H9 (cell line): ENCODE data around the gene SLC2A1. TPM values are rescaled to one million over a fixed set of nuclear protein-coding genes. Genes with fewer than 3 reads are reported as not detected.

Experiments used
- DNase-seq: peaks from one replicate; pipeline ENCODE4 v3.0.0-alpha.2; 2017
- H2AFZ ChIP-seq: one replicate; pipeline ENCODE4 v1.6.1; 2013; ENCODE audit warnings: mild to moderate bottlenecking, low read length, control low read depth, moderate library complexity
- H2AK5ac ChIP-seq: 2 replicates; pipeline ENCODE4 v1.6.1; 2013; ENCODE audit warnings: low read length, control low read depth, mixed read lengths; ENCODE audit not compliant: insufficient read length
- H2BK120ac ChIP-seq: one replicate; pipeline ENCODE4 v1.6.1; 2013; ENCODE audit warnings: low read depth, mild to moderate bottlenecking, low read length, control low read depth, inconsistent platforms; ENCODE audit not compliant: poor library complexity, severe bottlenecking
- H2BK12ac ChIP-seq: 2 replicates; pipeline ENCODE4 v1.6.1; 2013; ENCODE audit warnings: low read length, control low read depth, mixed read lengths, low read depth; ENCODE audit not compliant: insufficient read length
- H2BK15ac ChIP-seq: 2 replicates; pipeline ENCODE4 v1.6.1; 2013; ENCODE audit warnings: low read depth, low read length, control low read depth
- H2BK20ac ChIP-seq: one replicate; pipeline ENCODE4 v1.6.1; 2013; ENCODE audit warnings: low read depth, mild to moderate bottlenecking, low read length, control low read depth, inconsistent platforms; ENCODE audit not compliant: poor library complexity, severe bottlenecking
- H2BK5ac ChIP-seq: 2 replicates; pipeline ENCODE4 v1.6.1; 2013; ENCODE audit warnings: low read length, control low read depth, mixed read lengths; ENCODE audit not compliant: insufficient read length
- H3K14ac ChIP-seq: 2 replicates; pipeline ENCODE4 v1.6.1; 2013; ENCODE audit warnings: low read length, control low read depth; ENCODE audit not compliant: insufficient read depth
- H3K18ac ChIP-seq: 2 replicates; pipeline ENCODE4 v1.6.1; 2013; ENCODE audit warnings: low read depth, mild to moderate bottlenecking, mixed read lengths, low read length, control low read depth; ENCODE audit not compliant: insufficient read length
- H3K23ac ChIP-seq: 2 replicates; pipeline ENCODE4 v1.6.1; 2013; ENCODE audit warnings: low read length, control low read depth, mixed read lengths, low read depth; ENCODE audit not compliant: insufficient read length
- H3K23me2 ChIP-seq: 2 replicates; pipeline ENCODE4 v1.6.1; 2013; ENCODE audit warnings: low read depth, mild to moderate bottlenecking, mixed read lengths, low read length, control low read depth; ENCODE audit not compliant: insufficient read length, poor library complexity, severe bottlenecking
- H3K27ac ChIP-seq: 2 replicates; pipeline ENCODE4 v1.5.1; 2013; ENCODE audit warnings: low read length, control low read depth, mixed read lengths, low read depth; ENCODE audit not compliant: insufficient read length
- H3K27me3 ChIP-seq: 2 replicates; pipeline ENCODE4 v1.6.1; 2013; ENCODE audit warnings: low read length, control low read depth, inconsistent platforms; ENCODE audit not compliant: insufficient read depth
- H3K4ac ChIP-seq: 2 replicates; pipeline ENCODE4 v1.6.1; 2013; ENCODE audit warnings: low read depth, mild to moderate bottlenecking, control low read depth, inconsistent platforms, low read length, moderate library complexity
- H3K4me1 ChIP-seq: 2 replicates; pipeline ENCODE4 v1.6.1; 2013; ENCODE audit warnings: low read length, control low read depth, inconsistent platforms; ENCODE audit not compliant: insufficient read depth
- H3K4me2 ChIP-seq: 2 replicates; pipeline ENCODE4 v1.6.1; 2013; ENCODE audit warnings: low read length, control low read depth, mixed read lengths; ENCODE audit not compliant: insufficient read length, insufficient read depth
- H3K56ac ChIP-seq: 2 replicates; pipeline ENCODE4 v1.6.1; 2013; ENCODE audit warnings: low read depth, mild to moderate bottlenecking, mixed read lengths, low read length, control low read depth; ENCODE audit not compliant: insufficient read length
- H3K79me1 ChIP-seq: 2 replicates; pipeline ENCODE4 v1.6.1; 2013; ENCODE audit warnings: low read depth, mild to moderate bottlenecking, moderate library complexity, low read length, control low read depth, inconsistent platforms; ENCODE audit not compliant: insufficient read depth, poor library complexity, severe bottlenecking
- H3K79me2 ChIP-seq: 2 replicates; pipeline ENCODE4 v1.6.1; 2013; ENCODE audit warnings: low read length, control low read depth, inconsistent platforms; ENCODE audit not compliant: insufficient read depth
- H3K9ac ChIP-seq: 2 replicates; pipeline ENCODE4 v1.6.1; 2013; ENCODE audit warnings: low read length, control low read depth, mixed read lengths; ENCODE audit not compliant: insufficient read length; ENCODE audit errors: extremely low read depth
- H3K9me3 ChIP-seq: one replicate; pipeline ENCODE4 v1.6.1; 2013; ENCODE audit warnings: low read depth, low read length, inconsistent platforms; ENCODE audit not compliant: control insufficient read depth
- H3T11ph ChIP-seq: one replicate; pipeline ENCODE4 v1.6.1; 2013; ENCODE audit warnings: mild to moderate bottlenecking, low read length, control low read depth, inconsistent platforms
- H4K20me1 ChIP-seq: one replicate; pipeline ENCODE4 v1.6.1; 2013; ENCODE audit not compliant: control insufficient read depth, insufficient read length, insufficient read depth
- H4K5ac ChIP-seq: 2 replicates; pipeline ENCODE4 v1.6.1; 2013; ENCODE audit warnings: low read depth, mild to moderate bottlenecking, mixed read lengths, low read length, control low read depth; ENCODE audit not compliant: insufficient read length
- H4K8ac ChIP-seq: replicated peaks from 2 replicates; pipeline ENCODE4 v1.6.1; 2013; ENCODE audit warnings: low read length, control low read depth, mixed read lengths, low read depth; ENCODE audit not compliant: insufficient read length
- H4K91ac ChIP-seq: 2 replicates; pipeline ENCODE4 v1.6.1; 2013; ENCODE audit warnings: low read depth, mild to moderate bottlenecking, moderate library complexity, mixed read lengths, low read length, control low read depth; ENCODE audit not compliant: insufficient read length
- H3K27ac Mint-ChIP-seq, 3 experiments: 2 replicates in 2 of 3; 3 replicates in 1 of 3; pipeline ENCODE4 v1.8.0; 2020 to 2021; ENCODE audit warnings: mixed read lengths in 3 of 3, mild to moderate bottlenecking in 1 of 3, moderate library complexity in 1 of 3
- H3K27me3 Mint-ChIP-seq: 2 replicates; pipeline ENCODE4 v1.8.0; 2021; ENCODE audit warnings: low read depth, mild to moderate bottlenecking, moderate library complexity, mixed read lengths
- H3K36me3 Mint-ChIP-seq, 3 experiments: 2 replicates in 2 of 3; 3 replicates in 1 of 3; pipeline ENCODE4 v1.8.0; 2020 to 2021; ENCODE audit warnings: low read depth in 3 of 3, mixed read lengths in 3 of 3; ENCODE audit not compliant: insufficient read depth in 1 of 3
- H3K4me1 Mint-ChIP-seq, 2 experiments: 2 replicates each; pipeline ENCODE4 v1.8.0; 2020; ENCODE audit warnings: mixed read lengths in 2 of 2
- H3K4me3 Mint-ChIP-seq, 2 experiments: 2 replicates in 1 of 2; 3 replicates in 1 of 2; pipeline ENCODE4 v1.8.0; 2020 to 2021; ENCODE audit warnings: mild to moderate bottlenecking in 2 of 2, mixed read lengths in 2 of 2, moderate library complexity in 1 of 2
- H3K9me3 Mint-ChIP-seq, 2 experiments: 2 replicates in 1 of 2; 3 replicates in 1 of 2; pipeline ENCODE4 v1.8.0; 2020; ENCODE audit warnings: mild to moderate bottlenecking in 2 of 2, mixed read lengths in 2 of 2, moderate library complexity in 1 of 2
- WGBS: extraction: QIAGEN DNeasy Blood & Tissue Kit; methylation state at CpG from one replicate; pipeline ENCODE4 v1.1.7; 2013; ENCODE audit warnings: missing lambda C conversion rate, low lambda C conversion rate, mixed read lengths; ENCODE audit not compliant: insufficient read length; ENCODE audit errors: extremely low coverage; 5-methylcytosine and 5-hydroxymethylcytosine counted together
- total RNA-seq: library from RNA; stranded (reverse); gene quantifications from 2 replicates; pipeline ENCODE4 v1.2.1, GENCODE V29; 2021
- TF ChIP-seq, protein P1 (sequence below): fragments of 200-600 bp; sonication (generic); conservative IDR thresholded peaks from 3 replicates; pipeline ENCODE4 v1.8.0; 2021; ENCODE audit warnings: antibody characterized with exemption, mild to moderate bottlenecking

Gene SLC2A1
- total RNA-seq, 1 experiment from 2014 or later, result 186 TPM

DNA sequence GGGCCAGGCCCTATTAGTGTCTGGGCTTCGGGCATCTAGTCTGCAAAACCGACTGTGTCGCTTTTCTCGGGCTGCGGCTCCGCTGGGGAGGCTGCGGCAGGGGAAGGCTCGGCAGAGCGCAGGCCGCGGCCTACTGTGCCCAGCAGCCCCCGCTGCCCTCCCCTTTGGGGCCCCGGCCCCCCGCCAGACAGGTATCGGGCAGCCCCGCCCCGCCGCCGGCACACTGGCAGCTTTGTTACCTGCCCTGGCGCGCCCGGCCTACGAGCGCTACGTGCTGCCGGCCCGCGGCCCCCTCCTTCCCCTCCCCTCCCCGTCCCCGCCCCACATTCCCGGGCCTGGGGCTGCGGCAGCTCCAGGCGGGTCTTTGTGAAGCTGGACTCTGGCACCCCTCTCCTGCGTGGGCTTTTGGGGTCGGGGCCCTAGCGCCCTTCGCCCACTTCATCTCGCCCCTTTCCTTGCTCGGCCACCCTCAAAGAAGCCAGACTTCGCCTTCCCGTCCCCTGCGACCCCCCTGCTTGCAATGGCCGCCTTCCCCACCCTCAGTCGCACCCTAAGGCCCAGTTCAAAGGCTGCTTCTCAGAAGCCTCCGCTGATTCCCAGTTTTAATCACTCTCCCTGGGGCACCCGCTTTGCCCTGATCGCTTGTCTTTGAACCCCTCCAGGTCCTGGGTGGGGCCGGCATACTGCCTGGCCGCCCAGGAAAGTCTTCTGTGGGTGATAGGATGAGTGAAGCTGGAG lies 48.9 kb upstream of the SLC2A1 start:
- H2BK120ac ChIP-seq, result peak overlapping the region; percentile 97
- no peaks in the 10 kb centered on the region for H4K20me1 ChIP-seq
- peak overlapping the region; percentile 98 for H3K18ac ChIP-seq
- Mint-ChIP-seq H3K4me3 (peak overlapping the region; percentile 57 to 73), H3K27ac (peak overlapping the region; percentile 99 to 100 (median 100)), H3K9me3 (no peaks in the 10 kb centered on the region), H3K36me3 (peaks cover 0 to 1% (median 0%) of the 10 kb centered on the region in 3 experiments; a peak in 1 of 7 replicates), H3K4me1 (peaks cover 58% of the 10 kb centered on the region in 2 experiments), H3K27me3 (no peaks in the 10 kb centered on the region)
- H3K9ac ChIP-seq, result peak overlapping the region; percentile 71
- peak overlapping the region; percentile 59 for H3K56ac ChIP-seq
- peak overlapping the region; percentile 74 for H3T11ph ChIP-seq
- H3K9me3 ChIP-seq, result no peaks in the 10 kb centered on the region
- peak overlapping the region; percentile 32 for H2BK20ac ChIP-seq
- H3K27me3 ChIP-seq, result no peaks in the 10 kb centered on the region
- H3K4ac ChIP-seq, result peak overlapping the region; percentile 99
- WGBS, result no CpG with 5 or more reads among the region's 49 CpGs
- H3K14ac ChIP-seq, result peak overlapping the region; percentile 98
- H2BK15ac ChIP-seq, result peak overlapping the region; percentile 9; the same call in 1 of the 2 replicates
- no peaks in the 10 kb centered on the region for H3K79me1 ChIP-seq
- peak overlapping the region; percentile 26 for H3K4me2 ChIP-seq
- H2BK5ac ChIP-seq, result peak overlapping the region; percentile 93
- H3K23me2 ChIP-seq, result peaks cover 6% of the 10 kb centered on the region
- peak overlapping the region; percentile 75 for H2AK5ac ChIP-seq
- peaks cover 10% of the 10 kb centered on the region; the same call in 1 of the 2 replicates for H3K4me1 ChIP-seq
- H3K23ac ChIP-seq, result no peak overlapping the region
- peak overlapping the region; percentile 99 for H4K91ac ChIP-seq
- H4K8ac ChIP-seq, result no peak overlapping the region
- H4K5ac ChIP-seq, result peak overlapping the region; percentile 98
- peak overlapping the region; percentile 99 for H2BK12ac ChIP-seq
- peak; percentile 92 for DNase-seq
- H3K27ac ChIP-seq, result peak overlapping the region; percentile 99
- no peaks in the 10 kb centered on the region for H3K79me2 ChIP-seq
- TF ChIP-seq, protein P1, sequence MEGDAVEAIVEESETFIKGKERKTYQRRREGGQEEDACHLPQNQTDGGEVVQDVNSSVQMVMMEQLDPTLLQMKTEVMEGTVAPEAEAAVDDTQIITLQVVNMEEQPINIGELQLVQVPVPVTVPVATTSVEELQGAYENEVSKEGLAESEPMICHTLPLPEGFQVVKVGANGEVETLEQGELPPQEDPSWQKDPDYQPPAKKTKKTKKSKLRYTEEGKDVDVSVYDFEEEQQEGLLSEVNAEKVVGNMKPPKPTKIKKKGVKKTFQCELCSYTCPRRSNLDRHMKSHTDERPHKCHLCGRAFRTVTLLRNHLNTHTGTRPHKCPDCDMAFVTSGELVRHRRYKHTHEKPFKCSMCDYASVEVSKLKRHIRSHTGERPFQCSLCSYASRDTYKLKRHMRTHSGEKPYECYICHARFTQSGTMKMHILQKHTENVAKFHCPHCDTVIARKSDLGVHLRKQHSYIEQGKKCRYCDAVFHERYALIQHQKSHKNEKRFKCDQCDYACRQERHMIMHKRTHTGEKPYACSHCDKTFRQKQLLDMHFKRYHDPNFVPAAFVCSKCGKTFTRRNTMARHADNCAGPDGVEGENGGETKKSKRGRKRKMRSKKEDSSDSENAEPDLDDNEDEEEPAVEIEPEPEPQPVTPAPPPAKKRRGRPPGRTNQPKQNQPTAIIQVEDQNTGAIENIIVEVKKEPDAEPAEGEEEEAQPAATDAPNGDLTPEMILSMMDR, result no peak
- H2AFZ ChIP-seq, result no peak overlapping the region
